Measurements from ENCODE around the gene UCKL1.

DNA sequence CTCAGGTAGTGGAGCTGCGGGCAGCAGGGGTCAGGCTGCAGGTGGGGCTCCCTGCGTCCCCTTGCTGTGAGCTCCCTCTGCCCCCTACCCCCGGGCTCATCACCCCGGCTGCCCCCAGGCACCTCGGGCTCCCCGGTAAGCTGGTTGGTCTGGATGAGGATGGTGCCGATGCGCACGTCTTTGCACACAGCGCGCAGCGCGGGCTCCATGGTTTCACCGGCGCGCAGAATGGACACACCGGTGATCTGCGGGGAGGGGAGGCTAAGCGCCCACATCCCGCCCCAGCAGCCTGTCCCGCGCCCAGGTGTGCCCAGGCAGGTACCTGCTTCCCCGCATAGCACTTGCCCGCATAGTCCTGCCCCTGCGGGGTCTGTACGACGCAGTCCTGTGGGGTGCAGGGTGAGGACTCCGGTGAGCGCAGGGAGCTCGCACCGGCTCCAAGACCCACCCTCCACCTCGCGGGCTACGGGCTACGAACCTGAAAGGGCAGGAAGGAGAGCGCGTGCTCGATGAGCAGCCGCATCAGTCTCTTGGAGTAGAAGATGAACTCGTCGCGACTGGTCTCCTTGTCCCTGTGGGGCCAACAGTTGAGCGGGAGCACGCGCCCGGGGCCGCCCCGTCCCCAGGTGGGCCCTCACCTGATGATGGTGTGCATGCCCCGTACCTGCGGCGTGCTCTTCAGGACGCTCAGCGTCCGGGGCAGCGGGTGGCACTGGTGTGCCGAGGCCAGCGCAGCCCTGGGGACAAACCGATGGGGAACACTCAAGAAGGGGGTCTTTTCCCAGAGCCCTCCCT, 15.5 kb downstream of the UCKL1 start:
- TF ChIP-seq, protein P1, sequence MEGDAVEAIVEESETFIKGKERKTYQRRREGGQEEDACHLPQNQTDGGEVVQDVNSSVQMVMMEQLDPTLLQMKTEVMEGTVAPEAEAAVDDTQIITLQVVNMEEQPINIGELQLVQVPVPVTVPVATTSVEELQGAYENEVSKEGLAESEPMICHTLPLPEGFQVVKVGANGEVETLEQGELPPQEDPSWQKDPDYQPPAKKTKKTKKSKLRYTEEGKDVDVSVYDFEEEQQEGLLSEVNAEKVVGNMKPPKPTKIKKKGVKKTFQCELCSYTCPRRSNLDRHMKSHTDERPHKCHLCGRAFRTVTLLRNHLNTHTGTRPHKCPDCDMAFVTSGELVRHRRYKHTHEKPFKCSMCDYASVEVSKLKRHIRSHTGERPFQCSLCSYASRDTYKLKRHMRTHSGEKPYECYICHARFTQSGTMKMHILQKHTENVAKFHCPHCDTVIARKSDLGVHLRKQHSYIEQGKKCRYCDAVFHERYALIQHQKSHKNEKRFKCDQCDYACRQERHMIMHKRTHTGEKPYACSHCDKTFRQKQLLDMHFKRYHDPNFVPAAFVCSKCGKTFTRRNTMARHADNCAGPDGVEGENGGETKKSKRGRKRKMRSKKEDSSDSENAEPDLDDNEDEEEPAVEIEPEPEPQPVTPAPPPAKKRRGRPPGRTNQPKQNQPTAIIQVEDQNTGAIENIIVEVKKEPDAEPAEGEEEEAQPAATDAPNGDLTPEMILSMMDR (conservative IDR thresholded peaks at IDR 0.05; ENCODE audit: low read length), result no peak
- no peak for TF ChIP-seq EZH2phosphoT487 (IDR thresholded peaks at IDR 0.05; ENCODE audit: borderline replicate concordance, low read depth, low read length)

Measured in OCI-LY7 (cell line).